ENCODE data around the gene LRRC7.

The LRRC7 gene

DNA sequence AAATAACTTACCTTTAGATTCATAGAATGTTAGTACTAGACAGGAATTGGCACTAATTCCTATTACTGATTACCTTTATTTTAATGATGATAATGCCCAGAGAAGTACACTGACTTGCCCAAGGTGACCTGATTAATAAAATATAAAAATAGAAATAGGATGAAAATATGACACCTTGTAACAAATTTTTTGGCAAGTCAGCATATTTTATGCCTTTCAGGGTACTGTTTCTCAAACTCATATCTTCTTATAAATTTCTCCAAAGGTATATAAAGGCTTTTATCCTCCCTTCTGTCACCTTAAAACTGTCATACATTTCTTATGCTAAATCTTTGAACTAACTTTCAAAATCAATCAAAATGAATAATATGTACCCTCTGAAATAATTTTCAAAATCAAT is 466.2 kb downstream of the LRRC7 start:
- FAIRE-seq: no peak
- no peak for TF ChIP-seq CTCF (IDR thresholded peaks at IDR 0.05; ENCODE audit: insufficient read depth, missing control alignments)

DNA sequence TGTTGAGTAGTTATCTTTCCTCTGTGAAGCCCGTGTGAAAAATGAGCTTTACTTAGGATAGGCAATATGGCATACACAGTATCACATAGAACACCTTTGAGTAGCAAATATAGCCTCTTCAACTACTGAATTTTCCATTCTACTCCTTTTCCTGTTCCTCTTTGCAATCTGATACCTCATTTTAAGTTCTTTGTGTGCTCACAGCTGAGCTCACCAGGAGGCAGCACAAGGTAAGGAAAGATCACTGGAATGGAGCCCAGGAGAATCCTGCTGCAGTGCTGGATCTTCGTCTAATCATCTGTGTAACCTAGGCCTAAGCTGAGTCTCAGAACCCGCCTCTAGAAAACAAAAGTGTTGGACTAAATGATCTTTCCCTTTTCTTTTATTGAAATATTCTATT is 466.7 kb downstream of the LRRC7 start:
- no peak for FAIRE-seq
- TF ChIP-seq CTCF (IDR thresholded peaks at IDR 0.05; ENCODE audit: insufficient read depth, missing control alignments): peak; percentile 81
- DNase-seq (ENCODE audit: insufficient read length, low spot score): no peak

More for the DNA sequence above, 466.2 kb downstream of the LRRC7 start:
- DNase-seq (ENCODE audit: insufficient read length, low spot score): no peak

DNA sequence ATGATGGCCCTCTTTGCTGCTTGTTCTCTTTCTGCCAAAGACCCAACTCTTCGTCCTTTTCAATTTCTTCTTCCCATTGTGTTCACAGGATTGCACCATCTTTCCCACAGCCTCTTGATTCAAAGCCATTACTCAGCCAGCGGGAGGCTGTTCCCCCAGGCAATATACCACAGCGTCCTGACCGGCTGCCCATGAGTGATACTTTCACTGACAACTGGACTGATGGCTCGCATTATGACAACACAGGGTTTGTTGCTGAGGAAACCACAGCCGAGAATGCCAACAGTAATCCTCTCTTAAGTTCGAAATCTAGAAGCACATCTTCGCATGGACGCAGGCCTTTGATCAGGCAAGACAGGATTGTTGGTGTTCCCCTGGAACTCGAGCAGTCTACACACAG is 470.3 kb downstream of the LRRC7 start:
- no peak for DNase-seq (ENCODE audit: insufficient read length, low spot score)
- FAIRE-seq: no peak

GRCh38 chr1:70039485-70039884 is 471.8 kb downstream of the LRRC7 start:
- FAIRE-seq: no peak
- no peak for DNase-seq (ENCODE audit: insufficient read length, low spot score)
- TF ChIP-seq CTCF (IDR thresholded peaks at IDR 0.05; ENCODE audit: insufficient read depth, missing control alignments): no peak

More for the DNA sequence above, 470.3 kb downstream of the LRRC7 start:
- TF ChIP-seq CTCF (IDR thresholded peaks at IDR 0.05; ENCODE audit: insufficient read depth, missing control alignments): no peak

GRCh38 chr1:70041317-70042045 is 473.8 kb downstream of the LRRC7 start:
- FAIRE-seq (no peak), DNase-seq (ENCODE audit: insufficient read length, low spot score) (no peak)
- no peak for TF ChIP-seq CTCF (IDR thresholded peaks at IDR 0.05; ENCODE audit: insufficient read depth, missing control alignments)

DNA sequence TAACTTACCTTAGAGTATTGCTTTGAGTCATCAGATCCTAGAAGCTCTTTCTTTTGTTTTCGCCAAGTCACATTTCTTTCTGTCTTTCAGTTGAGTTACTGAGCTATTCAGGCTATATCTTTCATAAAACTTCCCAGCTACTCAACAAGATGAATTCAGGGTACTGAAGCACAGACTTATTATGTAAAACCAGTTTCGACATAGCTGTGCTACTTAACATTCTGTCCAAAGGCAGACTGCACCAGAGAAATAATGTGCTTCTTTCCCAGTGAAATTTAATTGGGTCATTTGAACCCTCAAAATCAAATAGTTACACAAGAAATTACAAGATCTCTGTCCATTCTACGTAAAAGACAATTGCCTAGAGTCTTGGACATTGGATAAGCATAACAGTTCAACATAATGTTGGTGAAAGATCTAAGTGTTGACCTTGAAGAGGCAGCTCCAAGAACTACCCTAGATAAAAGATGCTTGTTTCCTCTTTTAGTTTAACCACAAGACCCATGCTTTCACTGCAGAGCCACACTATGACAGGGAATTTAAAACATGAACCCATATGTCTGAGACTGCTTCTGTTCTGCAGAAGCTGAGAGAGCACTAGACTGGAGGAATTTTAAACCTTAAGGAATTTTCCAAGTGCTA is 474.5 kb downstream of the LRRC7 start:
- TF ChIP-seq CTCF (IDR thresholded peaks at IDR 0.05; ENCODE audit: insufficient read depth, missing control alignments): no peak
- FAIRE-seq: no peak
- DNase-seq (ENCODE audit: insufficient read length, low spot score): no peak

DNA sequence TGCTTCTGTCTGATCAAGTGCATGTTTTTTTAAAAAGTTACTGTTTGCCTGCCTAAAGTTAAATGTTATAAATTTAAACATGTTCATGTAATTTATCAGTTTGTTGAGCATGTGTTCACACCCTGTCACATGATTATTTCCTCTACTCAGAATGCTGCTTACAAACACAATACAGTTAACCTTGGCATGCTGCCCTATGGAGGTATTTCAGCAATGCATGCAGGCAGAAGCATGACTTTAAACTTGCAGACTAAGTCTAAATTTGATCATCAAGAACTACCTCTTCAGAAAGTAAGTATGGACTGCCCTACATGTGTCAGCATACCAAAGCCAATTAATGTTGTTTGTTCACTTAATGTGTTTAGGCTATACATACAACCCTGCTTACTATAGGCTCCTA is 476.1 kb downstream of the LRRC7 start:
- FAIRE-seq: no peak
- no peak for TF ChIP-seq CTCF (IDR thresholded peaks at IDR 0.05; ENCODE audit: insufficient read depth, missing control alignments)
- DNase-seq (ENCODE audit: insufficient read length, low spot score): no peak

All from D721Med (cell line).